ENCODE results near the gene SCO2.

SCO2 gene

GRCh38 chr22:50562523-50563412 lies 37.4 kb upstream of the SCO2 start, which contains the start of gene SYCE3:
SYCE3 (minus strand) TSS chr22:50562919; CDS start chr22:50556405, 6,514 bp downstream.
- H3K27me3 Mint-ChIP-seq = peaks cover 2% of the 10 kb centered on the region
- no peaks in the 10 kb centered on the region for H3K9me3 Mint-ChIP-seq
- peaks cover 17% of the 10 kb centered on the region for H3K4me1 Mint-ChIP-seq
- ATAC-seq = peak; percentile 96
- peak within 1 kb of the TSS; percentile 85 for H3K4me3 Mint-ChIP-seq
- peaks cover 2% of the 10 kb centered on the region for H3K36me3 Mint-ChIP-seq (ENCODE audit: low read depth)
- peak; percentile 100 for DNase-seq
- peak within 1 kb of the TSS; percentile 69 for H3K27ac Mint-ChIP-seq

- DNase-seq (no peak), ATAC-seq (no peak)
- Mint-ChIP-seq H3K36me3 (ENCODE audit: low read depth) (no peaks in the 10 kb centered on the region), H3K4me3 (peak overlapping the region; percentile 7), H3K27ac (peak overlapping the region; percentile 69), H3K9me3 (no peaks in the 10 kb centered on the region), H3K27me3 (peaks cover 2% of the 10 kb centered on the region), H3K4me1 (peaks cover 17% of the 10 kb centered on the region)
Measured at GRCh38 chr22:50561401-50562358, 36.3 kb upstream of the SCO2 start.

- no peak overlapping the region for H3K27ac Mint-ChIP-seq
- H3K4me3 Mint-ChIP-seq = no peak overlapping the region
- DNase-seq (no peak), ATAC-seq (no peak)
- H3K4me1 Mint-ChIP-seq = peaks cover 17% of the 10 kb centered on the region
- no peaks in the 10 kb centered on the region for H3K36me3 Mint-ChIP-seq (ENCODE audit: low read depth)
- peaks cover 2% of the 10 kb centered on the region for H3K27me3 Mint-ChIP-seq
- no peaks in the 10 kb centered on the region for H3K9me3 Mint-ChIP-seq
Measured at GRCh38 chr22:50560034-50560433, 34.6 kb upstream of the SCO2 start.

GRCh38 chr22:50556703-50557102 lies 31.3 kb upstream of the SCO2 start:
- Mint-ChIP-seq H3K27ac (no peak overlapping the region), H3K27me3 (peaks cover 2% of the 10 kb centered on the region), H3K4me3 (no peak overlapping the region), H3K9me3 (no peaks in the 10 kb centered on the region), H3K36me3 (ENCODE audit: low read depth) (no peaks in the 10 kb centered on the region), H3K4me1 (peaks cover 7% of the 10 kb centered on the region)
- ATAC-seq (no peak), DNase-seq (no peak)

GRCh38 chr22:50553310-50553709 lies 27.9 kb upstream of the SCO2 start:
- Mint-ChIP-seq H3K27me3 (no peaks in the 10 kb centered on the region), H3K9me3 (no peaks in the 10 kb centered on the region), H3K4me3 (no peak overlapping the region), H3K36me3 (ENCODE audit: low read depth) (no peaks in the 10 kb centered on the region), H3K27ac (no peak overlapping the region), H3K4me1 (peaks cover 14% of the 10 kb centered on the region)
- DNase-seq = no peak
- no peak for ATAC-seq

- Mint-ChIP-seq H3K4me1 (peaks cover 18% of the 10 kb centered on the region), H3K9me3 (no peaks in the 10 kb centered on the region), H3K4me3 (no peak overlapping the region), H3K27ac (no peak overlapping the region), H3K27me3 (no peaks in the 10 kb centered on the region), H3K36me3 (ENCODE audit: low read depth) (no peaks in the 10 kb centered on the region)
- ATAC-seq = no peak
- no peak for DNase-seq
Measured at GRCh38 chr22:50551160-50551752, 25.9 kb upstream of the SCO2 start.

- no peaks in the 10 kb centered on the region for H3K36me3 Mint-ChIP-seq (ENCODE audit: low read depth)
- peak overlapping the region; percentile 70 for H3K4me3 Mint-ChIP-seq
- H3K9me3 Mint-ChIP-seq = no peaks in the 10 kb centered on the region
- H3K4me1 Mint-ChIP-seq = peaks cover 27% of the 10 kb centered on the region
- no peaks in the 10 kb centered on the region for H3K27me3 Mint-ChIP-seq
- no peak for DNase-seq
- ATAC-seq = no peak
- H3K27ac Mint-ChIP-seq = peak overlapping the region; percentile 71
Measured at GRCh38 chr22:50550395-50550794, 25.0 kb upstream of the SCO2 start.

- Mint-ChIP-seq H3K4me1 (peaks cover 39% of the 10 kb centered on the region), H3K27me3 (no peaks in the 10 kb centered on the region), H3K36me3 (ENCODE audit: low read depth) (no peaks in the 10 kb centered on the region), H3K27ac (peak overlapping the region; percentile 71), H3K9me3 (no peaks in the 10 kb centered on the region), H3K4me3 (peak overlapping the region; percentile 77)
- peak; percentile 3 for ATAC-seq
- DNase-seq = no peak
Measured at GRCh38 chr22:50548921-50549790, 23.8 kb upstream of the SCO2 start.

GRCh38 chr22:50548040-50548920 lies 22.9 kb upstream of the SCO2 start:
- ATAC-seq = peak; percentile 18
- Mint-ChIP-seq H3K27ac (peak overlapping the region; percentile 70), H3K36me3 (ENCODE audit: low read depth) (no peaks in the 10 kb centered on the region), H3K4me1 (peaks cover 43% of the 10 kb centered on the region), H3K27me3 (no peaks in the 10 kb centered on the region), H3K9me3 (no peaks in the 10 kb centered on the region), H3K4me3 (peak overlapping the region; percentile 70)
- peak; percentile 69 for DNase-seq

- H3K9me3 Mint-ChIP-seq = peaks cover 3% of the 10 kb centered on the region
- no peak for DNase-seq
- H3K36me3 Mint-ChIP-seq (ENCODE audit: low read depth) = peaks cover 3% of the 10 kb centered on the region
- no peak for ATAC-seq
- H3K4me1 Mint-ChIP-seq = peaks cover 46% of the 10 kb centered on the region
- H3K4me3 Mint-ChIP-seq = no peak overlapping the region
- H3K27ac Mint-ChIP-seq = no peak overlapping the region
- H3K27me3 Mint-ChIP-seq = no peaks in the 10 kb centered on the region
Measured at GRCh38 chr22:50547263-50547985, 22.0 kb upstream of the SCO2 start.

- no peak overlapping the region for H3K27ac Mint-ChIP-seq
Measured at GRCh38 chr22:50546326-50547262, 21.2 kb upstream of the SCO2 start.

More at GRCh38 chr22:50546326-50547262, 21.2 kb upstream of the SCO2 start:
- peak overlapping the region; percentile 36 for H3K4me3 Mint-ChIP-seq
- peaks cover 6% of the 10 kb centered on the region for H3K9me3 Mint-ChIP-seq
- H3K27me3 Mint-ChIP-seq = no peaks in the 10 kb centered on the region
- no peak for DNase-seq
- no peak for ATAC-seq
- peaks cover 54% of the 10 kb centered on the region for H3K4me1 Mint-ChIP-seq
- peaks cover 7% of the 10 kb centered on the region for H3K36me3 Mint-ChIP-seq (ENCODE audit: low read depth)

Measured in activated naive CD8-positive, alpha-beta T cell treated with anti-CD3 and anti-CD28 coated beads, Interleukin-2, amount 50 U/mL, for 24 hours (primary cell).